Activated T-cell treated with anti-CD3 and anti-CD28 coated beads, Interleukin-2, amount 50 U/mL, for 72 hours (primary cell): ENCODE measurements around the gene OR2S2. TPM values are rescaled to one million over a fixed set of nuclear protein-coding genes. Genes with fewer than 3 reads are reported as not detected.
"Not testable (repeated sequence)": the region's sequence is repeated elsewhere in the genome, so short reads cannot be mapped to it uniquely, and the experiment has no call there.

Source experiments
- ATAC-seq, 2 donors: fragments of 150-1000 bp; cut with Tn5 transposase; replicated peaks in 1 of 2; 2 replicates each; pipeline ENCODE4 v1.10.0; 2021; ENCODE audit warnings: moderate library complexity in 2 of 2, mild to moderate bottlenecking in 1 of 2
- DNase-seq, 2 donors: peaks; one replicate each; pipeline ENCODE4 v3.0.0; 2021 to 2022; ENCODE audit warnings: mixed read lengths in 1 of 2
- H3K27ac Mint-ChIP-seq: one replicate; pipeline ENCODE4 v1.8.0; 2022; ENCODE audit warnings: mild to moderate bottlenecking, moderate library complexity, mixed read lengths
- H3K27me3 Mint-ChIP-seq: one replicate; pipeline ENCODE4 v1.8.0; 2022; ENCODE audit warnings: low read depth, mixed read lengths
- H3K36me3 Mint-ChIP-seq, 2 donors: one replicate each; pipeline ENCODE4 v1.8.0; 2022; ENCODE audit warnings: mixed read lengths in 2 of 2, mild to moderate bottlenecking in 1 of 2; ENCODE audit not compliant: insufficient read depth in 2 of 2
- H3K4me1 Mint-ChIP-seq: one replicate; pipeline ENCODE4 v1.8.0; 2022; ENCODE audit warnings: low read depth, mixed read lengths
- H3K4me3 Mint-ChIP-seq, 2 donors: one replicate each; pipeline ENCODE4 v1.8.0; 2022; ENCODE audit warnings: mild to moderate bottlenecking in 2 of 2, mixed read lengths in 2 of 2, moderate library complexity in 2 of 2
- H3K9me3 Mint-ChIP-seq, 2 donors: one replicate each; pipeline ENCODE4 v1.8.0; 2022; ENCODE audit warnings: mixed read lengths in 2 of 2
- total RNA-seq, 2 donors: library from RNA; stranded (reverse); gene quantifications; one replicate each; pipeline ENCODE4 v1.2.3, GENCODE V29; 2022

Gene OR2S2
- total RNA-seq, 2 donors from 2014 or later: not detected

DNA sequence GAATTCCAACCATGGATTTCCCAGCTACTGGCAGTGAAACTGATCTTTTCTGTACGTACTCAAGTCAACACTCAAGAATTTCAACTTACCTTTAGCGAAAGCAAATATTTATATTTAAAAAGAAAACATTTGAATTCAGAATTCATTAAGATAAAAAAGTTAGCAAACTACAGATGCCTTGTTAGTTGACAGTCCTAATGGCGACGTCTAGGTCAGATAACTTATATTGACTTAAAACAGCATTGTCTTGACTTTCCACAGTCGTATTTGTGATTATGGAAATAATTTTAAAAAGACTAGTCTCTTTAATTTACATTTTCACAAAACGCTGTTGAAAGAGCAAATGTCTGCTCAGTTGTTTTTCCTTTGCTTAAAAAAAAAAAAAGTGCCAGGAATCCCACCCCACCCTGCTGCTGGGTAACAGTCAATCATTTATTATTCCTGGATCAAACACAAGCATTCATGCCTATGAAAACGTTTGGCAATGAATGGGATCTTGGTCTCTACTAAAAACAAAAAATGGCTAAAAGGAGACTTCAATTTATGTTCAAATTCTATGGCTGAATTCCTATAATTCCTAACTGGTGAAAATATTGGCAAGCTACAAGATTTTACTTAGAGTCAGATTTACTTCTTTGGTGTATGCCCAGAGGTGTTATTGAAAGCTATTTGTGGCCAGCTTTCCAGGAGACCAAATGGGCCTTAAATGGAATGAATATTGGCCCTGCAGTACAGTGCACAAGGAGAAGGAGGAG is 22.0 kb downstream of the OR2S2 start:
- H3K9me3 Mint-ChIP-seq: peaks cover 5 to 7% of the 10 kb centered on the region in 2 donors
- H3K4me3 Mint-ChIP-seq: no peak overlapping the region
- no peaks in the 10 kb centered on the region for H3K27me3 Mint-ChIP-seq
- no peak for DNase-seq
- H3K27ac Mint-ChIP-seq: no peak overlapping the region
- peaks cover 45% of the 10 kb centered on the region for H3K4me1 Mint-ChIP-seq
- H3K36me3 Mint-ChIP-seq: peaks cover 2 to 5% of the 10 kb centered on the region in 2 donors
- ATAC-seq: no peak

DNA sequence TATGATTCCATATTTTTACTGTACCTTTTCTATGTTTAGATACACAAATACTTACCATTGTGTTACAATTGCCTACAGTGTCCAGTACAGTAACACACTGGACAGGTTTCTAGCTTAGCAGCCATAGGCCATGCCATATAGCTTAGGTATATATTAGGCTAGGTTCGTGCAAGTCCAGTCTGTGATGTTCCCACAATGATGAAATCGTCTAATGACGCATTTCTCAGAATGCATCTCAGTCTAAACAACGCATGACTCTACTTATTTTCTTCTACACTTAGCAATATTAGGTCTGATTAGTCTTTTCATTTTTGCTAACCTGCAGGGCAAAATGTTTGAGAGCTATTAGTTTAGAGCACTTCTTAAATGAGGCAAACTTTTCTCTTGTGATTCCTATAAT is 22.7 kb downstream of the OR2S2 start:
- H3K4me1 Mint-ChIP-seq: peaks cover 38% of the 10 kb centered on the region
- H3K36me3 Mint-ChIP-seq: peaks cover 2 to 5% of the 10 kb centered on the region in 2 donors
- no peak overlapping the region for H3K27ac Mint-ChIP-seq
- no peaks in the 10 kb centered on the region for H3K27me3 Mint-ChIP-seq
- ATAC-seq (no peak), DNase-seq (no peak)
- no peak overlapping the region for H3K4me3 Mint-ChIP-seq
- peaks cover 5 to 7% of the 10 kb centered on the region in 2 donors for H3K9me3 Mint-ChIP-seq

DNA sequence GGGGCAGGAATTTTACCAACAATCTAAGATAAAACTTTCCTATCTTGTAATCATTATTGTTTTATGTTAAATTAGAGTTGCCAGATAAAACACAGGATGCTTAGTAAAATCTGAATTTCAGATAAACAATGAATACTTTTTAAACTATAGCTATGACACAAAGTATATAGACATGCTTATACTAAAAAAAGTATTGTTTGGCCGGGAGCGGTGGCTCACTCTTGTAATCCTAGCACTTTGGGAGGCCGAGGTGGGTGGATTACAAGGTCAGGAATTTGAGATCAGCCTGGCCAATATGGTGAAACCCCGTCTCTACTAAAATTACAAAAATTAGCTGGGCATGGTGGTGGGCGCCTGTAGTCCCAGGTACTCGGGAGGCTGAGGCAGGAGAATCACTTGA is 23.9 kb downstream of the OR2S2 start:
- not testable (repeated sequence) for H3K9me3 Mint-ChIP-seq, H3K27me3 Mint-ChIP-seq, H3K36me3 Mint-ChIP-seq, DNase-seq, H3K4me3 Mint-ChIP-seq
- peak overlapping the region; percentile 12 for H3K27ac Mint-ChIP-seq
- ATAC-seq: peak in 1 of 2 donors; percentile 36
- H3K4me1 Mint-ChIP-seq: peaks cover 27% of the 10 kb centered on the region

DNA sequence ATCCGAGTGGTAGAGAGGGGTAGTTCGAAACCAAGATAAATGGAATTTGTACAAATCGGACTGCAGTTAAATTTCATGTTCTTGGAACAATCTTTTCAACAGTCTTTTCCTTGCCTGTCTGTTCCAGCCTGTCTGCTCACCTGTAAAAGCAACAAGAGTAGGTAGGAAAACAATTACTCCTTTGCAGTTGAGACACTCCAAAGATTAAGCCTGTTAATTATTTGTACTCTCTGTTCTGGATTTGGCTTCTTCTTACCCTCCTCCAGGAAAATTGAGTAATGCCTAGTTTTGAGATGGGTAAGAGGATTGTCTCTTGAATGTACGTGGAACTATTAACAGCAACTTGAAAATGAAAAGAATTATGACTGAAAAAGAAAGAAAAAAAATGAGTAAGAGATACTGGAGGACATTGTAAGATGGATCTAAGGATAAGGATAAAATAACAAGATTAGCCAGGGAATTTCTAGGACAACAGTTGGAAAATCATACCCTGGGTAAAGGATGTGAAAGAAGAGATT is 24.3 kb downstream of the OR2S2 start:
- H3K27ac Mint-ChIP-seq: peak overlapping the region; percentile 12
- peak overlapping the region in 1 of 2 donors; percentile 38 for H3K4me3 Mint-ChIP-seq
- H3K36me3 Mint-ChIP-seq: peaks cover 2 to 5% of the 10 kb centered on the region in 2 donors
- DNase-seq (no peak), ATAC-seq (peak in 1 of 2 donors; percentile 49)
- peaks cover 5 to 7% of the 10 kb centered on the region in 2 donors for H3K9me3 Mint-ChIP-seq
- H3K4me1 Mint-ChIP-seq: peaks cover 24% of the 10 kb centered on the region
- H3K27me3 Mint-ChIP-seq: peaks cover 6% of the 10 kb centered on the region

DNA sequence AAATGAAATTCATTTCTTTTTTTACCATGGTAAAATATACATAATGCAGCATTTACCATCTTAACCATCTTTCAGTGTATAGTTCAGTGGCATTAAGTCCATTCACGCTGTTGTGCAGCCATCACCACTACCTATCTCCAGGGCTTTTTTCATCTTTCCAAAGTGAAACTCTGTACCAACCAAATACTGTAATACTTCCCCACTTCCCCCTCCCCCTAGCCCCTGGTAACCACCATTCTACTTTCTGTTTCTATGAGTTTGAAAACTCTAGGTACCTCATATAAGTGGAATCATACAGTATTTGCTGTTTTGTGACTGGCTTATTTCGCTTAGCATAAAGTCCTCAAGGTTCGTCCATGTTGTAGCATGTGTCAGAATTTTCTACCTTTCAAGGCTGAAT is 25.2 kb downstream of the OR2S2 start:
- H3K4me3 Mint-ChIP-seq: no peak overlapping the region
- H3K27ac Mint-ChIP-seq: no peak overlapping the region
- H3K9me3 Mint-ChIP-seq: peaks cover 5 to 7% of the 10 kb centered on the region in 2 donors
- peak; percentile 62 to 67 for ATAC-seq
- DNase-seq: no peak
- peaks cover 2 to 5% of the 10 kb centered on the region in 2 donors for H3K36me3 Mint-ChIP-seq
- H3K27me3 Mint-ChIP-seq: peaks cover 6% of the 10 kb centered on the region
- peaks cover 17% of the 10 kb centered on the region for H3K4me1 Mint-ChIP-seq

DNA sequence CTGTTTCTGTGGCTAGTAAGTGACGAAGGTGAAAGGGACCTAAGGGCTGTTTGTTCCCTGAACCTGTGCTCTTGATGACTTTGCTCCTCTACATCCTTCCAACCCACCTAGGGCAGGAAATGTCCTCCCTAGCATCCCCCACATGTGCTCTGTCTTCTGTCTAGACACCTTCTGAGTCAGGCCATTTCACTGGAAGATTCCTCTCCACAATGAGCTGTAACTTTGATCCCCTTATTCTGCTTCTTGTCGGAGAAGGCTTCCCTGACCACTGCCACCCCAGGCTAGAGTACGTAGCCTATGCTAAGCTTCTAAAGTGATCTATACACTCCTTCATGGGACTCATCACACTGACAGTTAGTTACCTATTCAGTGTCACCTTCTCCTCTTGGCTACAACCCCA is 27.0 kb downstream of the OR2S2 start:
- H3K27me3 Mint-ChIP-seq: peaks cover 6% of the 10 kb centered on the region
- ATAC-seq: no peak
- H3K27ac Mint-ChIP-seq: no peak overlapping the region
- peaks cover 17% of the 10 kb centered on the region for H3K4me1 Mint-ChIP-seq
- H3K9me3 Mint-ChIP-seq: no peaks in the 10 kb centered on the region
- no peak overlapping the region for H3K4me3 Mint-ChIP-seq
- H3K36me3 Mint-ChIP-seq: no peaks in the 10 kb centered on the region
- no peak for DNase-seq

DNA sequence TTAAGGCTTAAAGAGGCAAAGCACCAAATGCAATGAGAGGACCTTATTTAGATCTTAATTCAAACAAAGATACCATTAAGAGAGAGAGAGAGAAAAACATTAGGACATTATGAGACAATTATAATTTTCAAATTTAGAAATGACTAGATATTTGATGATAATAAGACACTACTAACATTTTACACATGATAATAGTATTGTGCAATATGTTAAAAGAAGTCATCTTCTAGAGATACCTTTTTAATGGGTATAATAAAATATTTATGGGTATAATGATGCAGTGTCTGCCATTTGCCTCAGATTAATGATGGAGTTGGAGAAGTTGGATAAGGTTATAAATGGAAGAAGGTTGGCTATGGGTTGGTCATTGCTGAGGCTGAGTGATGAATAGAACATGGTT is 27.4 kb downstream of the OR2S2 start:
- DNase-seq: no peak
- ATAC-seq: no peak
- peaks cover 17% of the 10 kb centered on the region for H3K4me1 Mint-ChIP-seq
- H3K27ac Mint-ChIP-seq: no peak overlapping the region
- no peaks in the 10 kb centered on the region for H3K36me3 Mint-ChIP-seq
- no peaks in the 10 kb centered on the region for H3K9me3 Mint-ChIP-seq
- peaks cover 6% of the 10 kb centered on the region for H3K27me3 Mint-ChIP-seq
- H3K4me3 Mint-ChIP-seq: no peak overlapping the region

DNA sequence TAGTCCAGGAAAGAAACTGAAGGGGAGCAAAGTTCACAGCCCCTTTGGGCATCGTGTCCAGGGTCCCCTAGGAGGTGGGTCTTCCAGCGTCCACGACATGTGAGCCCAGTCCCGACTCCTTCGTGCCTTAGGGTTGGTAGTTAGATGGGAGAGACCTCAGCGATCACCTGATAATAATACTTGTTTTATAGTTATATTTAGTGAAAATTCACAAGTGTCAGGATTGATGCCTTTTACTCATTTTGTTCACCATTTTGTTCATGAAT is 28.6 kb downstream of the OR2S2 start:
- Mint-ChIP-seq H3K27ac (no peak overlapping the region), H3K4me3 (no peak overlapping the region), H3K36me3 (no peaks in the 10 kb centered on the region), H3K4me1 (peaks cover 24% of the 10 kb centered on the region), H3K27me3 (peaks cover 6% of the 10 kb centered on the region), H3K9me3 (no peaks in the 10 kb centered on the region)
- ATAC-seq: no peak
- DNase-seq: no peak

DNA sequence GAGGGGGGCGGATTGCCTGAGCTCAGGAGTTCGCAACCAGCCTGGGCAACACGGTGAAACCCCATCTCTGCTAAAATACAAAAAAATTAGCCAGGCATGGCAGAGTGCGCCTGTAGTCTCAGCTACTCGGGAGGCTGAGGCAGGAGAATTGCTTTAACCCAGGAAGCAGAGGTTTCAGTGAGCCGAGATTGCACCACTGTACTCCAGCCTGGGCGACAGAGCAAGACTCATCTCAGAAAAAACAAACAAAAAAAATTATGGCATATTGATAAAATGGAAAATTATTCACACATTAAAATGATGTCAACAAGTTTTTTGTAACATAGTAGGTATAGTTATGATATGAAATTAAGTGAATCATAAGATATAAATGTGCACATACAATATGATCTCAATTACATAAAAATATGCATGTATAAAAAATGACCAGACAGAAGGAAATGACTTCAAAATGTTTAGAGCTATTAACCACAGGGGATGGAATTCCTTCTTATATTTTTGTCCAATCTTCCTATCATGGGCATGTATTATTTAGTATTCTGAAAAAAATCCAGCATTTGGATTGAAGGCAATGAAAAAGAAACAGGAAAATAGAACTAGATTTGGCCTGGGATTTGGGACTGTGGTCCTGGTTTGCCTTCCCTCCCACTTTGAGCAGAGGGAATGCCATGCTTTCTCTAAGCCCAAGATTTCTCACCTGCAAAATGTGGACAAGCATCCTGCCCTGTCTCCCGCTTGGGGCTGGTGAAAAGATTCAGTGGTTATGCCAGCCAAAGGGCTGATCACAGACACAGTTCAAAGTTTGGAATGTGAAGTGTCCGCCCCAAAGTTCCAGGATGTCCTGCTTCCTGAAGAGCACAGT is 29.1 kb downstream of the OR2S2 start:
- Mint-ChIP-seq H3K27ac (no peak overlapping the region), H3K9me3 (no peaks in the 10 kb centered on the region), H3K27me3 (peaks cover 6% of the 10 kb centered on the region), H3K4me1 (peaks cover 25% of the 10 kb centered on the region), H3K4me3 (no peak overlapping the region), H3K36me3 (no peaks in the 10 kb centered on the region)
- DNase-seq (no peak), ATAC-seq (no peak)

DNA sequence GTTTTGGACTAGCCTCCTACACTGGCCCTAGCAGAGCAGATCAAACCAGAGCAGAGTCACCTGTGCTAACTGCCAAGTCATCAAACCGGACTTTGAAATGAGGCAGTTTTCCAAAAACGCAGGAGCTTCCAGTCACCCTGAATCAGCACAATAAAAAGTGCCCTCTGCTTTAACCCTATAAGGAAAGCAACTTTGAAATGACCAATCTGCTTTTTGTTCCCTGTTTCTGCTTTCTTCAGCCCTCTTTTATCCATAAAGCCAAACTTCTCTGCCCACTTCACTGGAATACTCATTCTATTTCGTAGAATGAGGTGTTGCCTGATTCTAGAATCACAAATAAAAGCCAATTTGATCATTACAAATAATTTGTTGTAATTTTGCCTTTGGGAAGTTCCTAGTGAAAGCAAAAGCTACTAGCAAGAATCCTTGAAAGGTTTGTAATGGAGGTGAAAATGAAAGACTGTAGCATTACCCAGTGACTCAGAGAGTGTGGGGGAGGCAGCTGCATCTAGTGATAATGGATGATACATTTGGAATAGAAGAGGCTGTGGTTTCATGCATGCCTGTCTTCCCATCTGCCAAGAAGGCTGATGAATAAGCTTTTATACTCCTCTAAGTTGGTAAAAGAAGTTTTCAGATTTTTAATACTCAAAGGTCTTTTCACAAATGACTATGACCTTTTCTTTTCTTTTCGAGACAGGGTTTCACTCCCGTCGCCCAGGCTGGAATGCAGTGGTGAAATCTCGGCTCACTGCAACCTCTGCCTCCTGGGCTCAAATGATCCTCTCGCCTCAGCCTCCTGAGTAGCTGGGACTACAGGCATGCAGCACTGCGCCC is 33.8 kb downstream of the OR2S2 start:
- Mint-ChIP-seq H3K9me3 (no peaks in the 10 kb centered on the region), H3K27ac (no peak overlapping the region), H3K4me1 (peaks cover 24% of the 10 kb centered on the region), H3K36me3 (no peaks in the 10 kb centered on the region), H3K27me3 (no peaks in the 10 kb centered on the region), H3K4me3 (peak overlapping the region; percentile 55 to 79)
- ATAC-seq (peak; percentile 82 to 88), DNase-seq (peak; percentile 29 to 32)

DNA sequence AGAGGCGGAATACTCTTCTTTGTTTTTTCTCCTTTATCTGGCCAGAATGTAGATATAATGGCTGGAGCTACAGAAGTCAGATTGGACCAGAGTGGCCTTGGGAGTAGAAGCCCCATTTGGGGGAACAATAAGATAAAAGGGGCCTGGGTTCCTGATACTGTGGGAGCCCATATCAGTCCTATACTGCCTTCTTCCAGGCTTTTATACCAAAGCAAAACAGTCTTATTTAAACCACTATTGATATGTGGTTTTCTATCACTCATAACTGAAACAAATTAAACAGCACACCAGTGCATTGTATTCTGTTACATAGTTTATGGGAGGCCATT is 34.4 kb downstream of the OR2S2 start:
- no peak overlapping the region for H3K27ac Mint-ChIP-seq
- ATAC-seq (no peak), DNase-seq (no peak)
- H3K36me3 Mint-ChIP-seq: no peaks in the 10 kb centered on the region
- peak overlapping the region in 1 of 2 donors; percentile 36 for H3K4me3 Mint-ChIP-seq
- H3K4me1 Mint-ChIP-seq: peaks cover 24% of the 10 kb centered on the region
- no peaks in the 10 kb centered on the region for H3K9me3 Mint-ChIP-seq
- no peaks in the 10 kb centered on the region for H3K27me3 Mint-ChIP-seq

DNA sequence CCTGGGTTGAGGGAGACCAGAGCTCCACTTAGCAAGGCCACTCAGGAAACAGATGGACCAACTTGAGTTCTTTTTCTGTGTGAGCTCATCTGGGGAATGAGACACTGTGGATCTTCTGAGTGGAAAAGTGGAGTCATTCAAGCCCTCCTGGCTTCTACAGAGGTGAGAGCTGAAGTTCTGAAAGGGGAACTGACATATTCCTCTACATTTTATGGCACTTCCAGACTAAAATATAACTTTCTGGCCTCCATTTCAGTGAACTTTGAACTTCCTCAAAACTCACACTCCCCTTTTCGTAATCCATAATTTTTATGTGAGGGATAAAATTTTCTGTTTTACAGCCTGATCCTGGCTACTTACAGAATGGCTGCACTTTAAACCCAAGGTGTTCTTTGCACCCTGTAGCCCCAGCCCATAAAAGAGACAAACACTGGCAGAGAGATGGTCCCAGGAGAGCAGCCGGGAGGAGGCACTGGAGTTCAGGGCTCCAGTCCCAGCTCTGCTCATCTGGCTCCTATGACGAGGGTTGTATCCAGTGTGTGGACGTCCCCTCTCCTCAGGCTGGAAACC is 37.8 kb downstream of the OR2S2 start:
- no peak overlapping the region for H3K27ac Mint-ChIP-seq
- no peaks in the 10 kb centered on the region for H3K9me3 Mint-ChIP-seq
- DNase-seq (no peak), ATAC-seq (no peak)
- H3K27me3 Mint-ChIP-seq: no peaks in the 10 kb centered on the region
- no peak overlapping the region for H3K4me3 Mint-ChIP-seq
- no peaks in the 10 kb centered on the region for H3K36me3 Mint-ChIP-seq
- peaks cover 24% of the 10 kb centered on the region for H3K4me1 Mint-ChIP-seq
